Stomach (tissue), 9 donors: ENCODE data around the gene TKTL2. TPM values are rescaled to one million over a fixed set of nuclear protein-coding genes. Genes with fewer than 3 reads are reported as not detected.

Experiments
- DNase-seq, 2 donors: peaks; one replicate each; pipeline versions ENCODE4 v3.0.0 to v3.0.0-alpha.2; 2013 to 2019
- H3K27ac ChIP-seq, 5 donors: fragments of 200-600 bp in 4 of 5; sonication (generic) in 4 of 5; one replicate each; pipeline ENCODE4 v1.5.1; 2013 to 2019; ENCODE audit warnings: mild to moderate bottlenecking in 1 of 5, moderate library complexity in 1 of 5
- H3K27me3 ChIP-seq, 3 donors: fragments of 200-600 bp; sonication (generic); one replicate each; pipeline ENCODE4 v1.5.1; 2017 to 2019; ENCODE audit warnings: mixed run types in 1 of 3
- H3K36me3 ChIP-seq, 4 donors: fragments of 200-600 bp; sonication (generic); 1 replicate in 3 of 4; 2 replicates in 1 of 4; pipeline ENCODE4 v1.5.1; 2016 to 2019
- H3K4me1 ChIP-seq, 4 donors: fragments of 200-600 bp; sonication (generic); one replicate each; pipeline ENCODE4 v1.5.1; 2016 to 2019
- H3K4me3 ChIP-seq, 4 donors: fragments of 200-600 bp; sonication (generic) in 3 of 4; one replicate each; pipeline ENCODE4 v1.5.1; 2016 to 2019; ENCODE audit warnings: mild to moderate bottlenecking in 1 of 4
- H3K9me3 ChIP-seq, 4 donors: fragments of 200-600 bp; sonication (generic); one replicate each; pipeline ENCODE4 v1.5.1; 2016 to 2019
- CTCF ChIP-seq, 7 experiments: fragments of 450-650 bp in 4 of 7; fragments of 200-600 bp in 3 of 7; sonication (generic) in 3 of 7; IDR thresholded peaks; one replicate each; pipeline ENCODE4 v1.5.1; 2016 to 2019; ENCODE audit warnings: antibody characterized with exemption in 7 of 7, control low read depth in 2 of 7, mild to moderate bottlenecking in 1 of 7
- EP300 ChIP-seq: sonication (generic); formaldehyde crosslinking; IDR thresholded peaks from one replicate; pipeline ENCODE4 v1.6.1; 2017; ENCODE audit warnings: antibody characterized with exemption
- POLR2A ChIP-seq, 4 donors: fragments of 450-650 bp; IDR thresholded peaks; one replicate each; pipeline ENCODE4 v1.6.1; 2016; ENCODE audit warnings: antibody characterized with exemption in 4 of 4, control low read depth in 2 of 4, mild to moderate bottlenecking in 1 of 4, moderate library complexity in 1 of 4
- POLR2AphosphoS5 ChIP-seq, 3 donors: sonication (generic); formaldehyde crosslinking; IDR thresholded peaks; one replicate each; pipeline ENCODE4 v1.6.1; 2016; ENCODE audit warnings: antibody characterized with exemption in 3 of 3
- WGBS, 5 donors: extraction: QIAGEN DNeasy Blood & Tissue Kit in 3 of 5; methylation state at CpG; one replicate each; pipeline versions ENCODE4 v1.1.5 to v1.1.7; 2013 to 2018; 5-methylcytosine and 5-hydroxymethylcytosine counted together
- intact Hi-C: fragments of 100-400 bp; cut with DNase I; formaldehyde crosslinking; loops from one replicate; pipeline ENCODE4 v1.15.1; 2023; ENCODE audit warnings: low total_unique reads
- polyA plus RNA-seq, 3 donors: library from polyadenylated mRNA; stranded (reverse); fragments of 200-250 nt; gene quantifications; one replicate each; pipeline ENCODE4 v1.2.3, GENCODE V29; 2013
- total RNA-seq, 5 donors: library from RNA; depleted of rRNA; stranded (reverse); fragments of >200 nt; gene quantifications; one replicate each; pipeline versions ENCODE4 v1.1.0 to v1.2.3, GENCODE V29; 2014 to 2016
- donor health status: healthy with polysubstance abuse.
- donor health status: Bipolar disorder and iron deficiency.
- donor health status: healthy.

TKTL2 gene
- total and polyA plus RNA-seq, 8 donors = 0.87 TPM; not detected in 7

DNA sequence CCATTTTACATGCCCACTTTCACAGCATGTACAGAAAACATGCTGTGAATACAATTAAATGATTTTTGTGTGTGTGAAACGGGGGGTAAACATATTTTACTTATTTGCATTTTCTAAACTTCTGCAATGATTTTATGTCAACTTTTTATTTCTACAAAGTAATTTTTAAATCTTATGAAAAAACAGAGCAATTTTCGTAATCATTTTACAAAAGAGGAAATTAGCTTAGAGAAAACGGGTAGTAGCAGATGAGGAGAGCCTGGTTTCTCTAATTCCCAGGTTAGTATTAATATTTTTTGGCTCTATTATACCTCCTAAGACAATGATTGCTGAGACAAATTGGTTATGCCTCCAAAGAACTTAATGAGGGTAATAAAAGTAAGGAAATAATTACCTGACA is 3.2 kb downstream of the TKTL2 start:
- Histone ChIP-seq H3K4me3 (no peak overlapping the region), H3K27ac (no peak overlapping the region), H3K4me1 (no peaks in the 10 kb centered on the region), H3K9me3 (no peaks in the 10 kb centered on the region), H3K36me3 (no peaks in the 10 kb centered on the region), H3K27me3 (no peaks in the 10 kb centered on the region)
- 72 to 82% (median 82%) methylated on average over 3 of the region's 3 CpGs for WGBS, 5 donors
- intact Hi-C loops = no loop called here
- no peak for DNase-seq
- TF ChIP-seq EP300 (no peak), CTCF (IDR thresholded peaks at IDR 0.05) (no peak), POLR2AphosphoS5 (IDR thresholded peaks at IDR 0.05) (no peak), POLR2A (IDR thresholded peaks at IDR 0.05) (no peak)

DNA sequence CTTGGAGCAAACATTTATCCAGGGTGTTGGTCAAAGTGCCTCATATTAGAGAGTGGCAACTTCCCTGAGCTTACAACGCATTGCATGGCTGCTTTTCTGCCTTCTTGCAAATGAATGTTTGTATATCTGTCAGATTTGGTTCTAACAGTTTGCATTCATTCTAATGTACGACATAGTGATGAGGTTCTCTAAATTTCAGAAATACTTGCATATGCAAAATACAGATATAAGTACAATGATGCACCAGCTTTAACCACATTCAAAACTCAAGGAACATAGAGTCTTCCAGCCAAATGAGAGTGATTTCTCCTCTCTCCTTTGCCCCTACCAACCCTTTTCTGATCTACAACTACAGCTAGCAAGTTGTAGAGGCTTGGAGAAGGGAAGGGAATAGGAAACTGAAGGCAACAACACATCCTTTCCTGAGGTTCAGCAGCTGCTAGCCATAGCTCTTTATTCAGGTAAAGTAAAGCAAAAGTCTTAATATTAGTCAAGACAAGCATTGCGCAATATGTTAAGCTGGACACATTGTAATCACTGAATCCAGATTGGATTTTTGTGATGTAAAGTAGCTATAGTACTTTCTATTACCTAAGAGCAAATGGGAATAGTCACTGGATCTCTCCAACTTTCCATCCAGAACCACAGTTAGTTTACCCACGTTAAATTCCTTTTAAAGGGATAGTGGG is 6.3 kb downstream of the TKTL2 start:
- no peak for DNase-seq
- H3K27me3 ChIP-seq = no peaks in the 10 kb centered on the region
- H3K4me3 ChIP-seq = no peak overlapping the region
- WGBS, 5 donors = 77 to 89% (median 83%) methylated on average over 4 of the region's 4 CpGs
- H3K4me1 ChIP-seq = no peaks in the 10 kb centered on the region
- no peak overlapping the region for H3K27ac ChIP-seq
- intact Hi-C loops = no loop called here
- TF ChIP-seq POLR2AphosphoS5 (IDR thresholded peaks at IDR 0.05) (no peak), CTCF (IDR thresholded peaks at IDR 0.05) (no peak), EP300 (no peak), POLR2A (IDR thresholded peaks at IDR 0.05) (no peak)
- H3K36me3 ChIP-seq = no peaks in the 10 kb centered on the region
- no peaks in the 10 kb centered on the region for H3K9me3 ChIP-seq

GRCh38 chr4:163462556-163462955 is 11.0 kb downstream of the TKTL2 start:
- TF ChIP-seq POLR2AphosphoS5 (IDR thresholded peaks at IDR 0.05) (no peak), EP300 (no peak), CTCF (IDR thresholded peaks at IDR 0.05) (no peak), POLR2A (IDR thresholded peaks at IDR 0.05) (no peak)
- Histone ChIP-seq H3K27me3 (no peaks in the 10 kb centered on the region), H3K4me3 (no peak overlapping the region), H3K27ac (no peak overlapping the region), H3K4me1 (no peaks in the 10 kb centered on the region), H3K9me3 (no peaks in the 10 kb centered on the region), H3K36me3 (no peaks in the 10 kb centered on the region)
- intact Hi-C loops = no loop called here
- no peak for DNase-seq
- 81 to 89% (median 87%) methylated on average over 5 of the region's 5 CpGs for WGBS, 5 donors

- intact Hi-C loops = no loop called here
- 55 to 73% (median 63%) methylated on average over 6 of the region's 6 CpGs for WGBS, 5 donors
- H3K9me3 ChIP-seq = no peaks in the 10 kb centered on the region
- TF ChIP-seq POLR2AphosphoS5 (IDR thresholded peaks at IDR 0.05) = no peak
- TF ChIP-seq EP300 = no peak
- no peak for TF ChIP-seq POLR2A (IDR thresholded peaks at IDR 0.05)
- TF ChIP-seq CTCF (IDR thresholded peaks at IDR 0.05) = no peak
- DNase-seq = no peak
- no peaks in the 10 kb centered on the region for H3K27me3 ChIP-seq
- no peak overlapping the region for H3K27ac ChIP-seq
- no peaks in the 10 kb centered on the region for H3K4me1 ChIP-seq
- H3K4me3 ChIP-seq = no peak overlapping the region
- H3K36me3 ChIP-seq = no peaks in the 10 kb centered on the region
Measured at GRCh38 chr4:163448540-163449203, 24.9 kb downstream of the TKTL2 start.
